HTR-8/SVneo (cell line): ENCODE measurements around the gene CAMTA1.
"Not testable (repeated sequence)": the region's sequence is repeated elsewhere in the genome, so short reads cannot be mapped to it uniquely, and the experiment has no call there.

Experiments
- DNase-seq: peaks from one replicate; pipeline ENCODE4 v3.0.0; 2011; ENCODE audit warnings: low spot score, mixed read lengths; ENCODE audit not compliant: insufficient read length
- FAIRE-seq: peaks from 2 replicates; lab custom pipeline; 2011; peaks lifted over from hg19 to GRCh38; lab: Jason Lieb, UNC

The CAMTA1 gene

GRCh38 chr1:7360526-7360925 lies 575.3 kb downstream of the CAMTA1 start:
- FAIRE-seq (no peak), DNase-seq (no peak)

DNA sequence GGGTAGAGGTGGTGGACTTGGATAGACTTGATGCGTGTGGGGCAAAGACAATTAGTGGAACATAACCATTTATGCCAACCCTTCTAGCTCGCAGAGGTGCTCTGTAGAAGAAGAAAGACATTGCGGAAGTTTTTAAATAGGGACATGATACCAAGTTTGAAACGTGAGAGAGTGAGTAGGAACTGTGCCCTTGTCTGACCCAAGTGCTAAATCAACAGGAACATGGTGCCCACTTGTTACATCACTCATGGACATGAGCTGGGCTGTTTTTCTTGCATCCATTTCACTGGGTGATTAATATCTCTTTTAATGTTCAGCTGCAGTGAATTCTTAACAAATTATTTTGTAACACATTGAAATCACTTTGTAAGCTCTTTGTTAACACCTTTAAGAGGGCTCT lies 577.7 kb downstream of the CAMTA1 start:
- FAIRE-seq (no peak), DNase-seq (no peak)

DNA sequence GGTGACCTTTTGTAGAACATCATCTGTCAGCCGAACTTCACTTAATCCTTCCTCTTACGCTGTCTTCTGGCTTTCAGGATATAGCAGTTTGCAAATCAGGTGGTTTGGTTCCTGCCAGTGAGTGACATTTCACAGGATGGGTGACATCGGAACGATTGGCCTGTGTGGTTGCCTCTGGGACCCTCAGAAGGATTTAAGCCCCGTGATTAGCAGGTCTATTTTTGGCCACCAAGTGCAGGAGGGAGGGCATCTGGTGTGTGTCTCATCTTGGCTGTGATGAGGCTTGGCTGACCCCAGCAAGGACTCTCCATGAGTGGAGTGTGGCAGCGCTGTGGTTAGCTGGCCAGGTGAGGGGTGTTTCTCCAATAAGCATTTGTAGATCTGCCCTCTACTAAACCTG lies 578.2 kb downstream of the CAMTA1 start:
- FAIRE-seq, result no peak
- no peak for DNase-seq

DNA sequence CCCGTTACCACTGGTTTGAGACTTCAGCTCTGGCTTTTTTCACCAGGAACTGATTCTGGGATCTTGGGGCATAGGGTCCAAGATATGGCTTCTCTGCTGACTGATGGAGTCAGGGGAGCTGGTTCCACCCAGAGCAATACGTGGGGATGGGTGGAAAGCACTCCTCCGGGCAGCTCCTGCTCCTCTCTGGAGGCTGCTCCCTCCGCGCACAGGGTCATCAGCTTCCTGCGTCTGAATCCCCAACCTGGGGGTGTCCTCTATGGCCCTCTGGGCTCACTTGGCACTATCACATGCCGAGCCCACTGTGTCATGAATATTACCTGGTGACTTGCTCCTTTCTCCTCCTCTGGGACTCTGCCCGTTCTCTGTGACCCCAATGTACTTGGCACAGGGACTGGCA lies 580.5 kb downstream of the CAMTA1 start:
- DNase-seq (no peak), FAIRE-seq (no peak)

DNA sequence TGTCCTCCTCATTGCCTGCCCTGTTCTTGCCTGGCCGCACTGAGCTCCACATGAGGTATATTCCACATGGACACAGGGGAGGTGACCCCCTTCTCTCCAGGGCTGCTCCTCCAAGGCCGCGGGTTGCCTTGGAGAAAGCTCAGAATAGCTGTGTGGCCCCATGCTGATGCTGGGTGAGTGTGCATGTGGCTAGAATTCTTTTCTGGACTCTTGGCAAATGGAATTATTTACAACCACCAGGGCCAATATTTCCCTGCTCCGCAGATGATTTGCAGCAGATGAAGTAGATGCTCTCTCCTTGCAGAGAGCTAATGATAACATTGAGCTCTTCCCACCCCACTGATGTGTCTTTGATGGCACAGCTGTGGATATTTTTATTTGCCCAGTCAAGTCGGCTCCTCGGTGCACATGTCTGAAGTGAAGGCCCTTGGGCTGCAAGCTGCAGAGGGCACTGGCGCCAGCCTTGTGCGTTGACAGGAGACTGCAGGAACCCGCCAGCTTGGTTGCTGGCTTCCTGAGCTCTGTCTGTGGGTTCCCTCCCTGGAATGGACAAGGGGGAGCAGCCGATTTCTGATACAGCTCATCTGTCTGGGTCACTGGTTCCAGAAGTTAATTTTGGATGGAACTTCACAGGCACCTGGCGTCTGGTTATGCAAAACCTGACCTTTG lies 581.2 kb downstream of the CAMTA1 start:
- FAIRE-seq, result no peak
- no peak for DNase-seq

- no peak for DNase-seq
- no peak for FAIRE-seq
Measured at GRCh38 chr1:7366955-7367665, 581.9 kb downstream of the CAMTA1 start.

DNA sequence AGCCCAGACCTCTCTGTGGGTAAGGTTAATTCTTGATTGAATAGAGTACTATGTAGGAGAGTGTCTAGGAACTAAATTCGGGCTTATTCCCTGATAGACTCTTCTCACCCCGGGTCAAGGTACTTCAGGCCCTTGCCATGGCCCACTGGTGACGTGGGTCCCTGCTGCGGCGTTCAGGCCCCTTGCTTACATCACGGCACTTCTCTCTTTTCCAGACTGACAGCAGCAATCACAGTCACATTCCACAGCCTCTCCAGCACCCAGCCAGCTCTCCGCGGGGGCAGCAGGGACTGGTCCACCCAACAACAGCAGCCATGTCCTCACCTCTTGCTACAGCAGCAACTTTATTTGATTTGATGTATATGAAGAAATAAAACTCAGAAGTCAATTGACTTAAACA lies 584.6 kb downstream of the CAMTA1 start:
- FAIRE-seq, result no peak

GRCh38 chr1:7371926-7372325 lies 586.7 kb downstream of the CAMTA1 start:
- FAIRE-seq (no peak), DNase-seq (no peak)

More for the DNA sequence above, 584.6 kb downstream of the CAMTA1 start:
- DNase-seq, result no peak

DNA sequence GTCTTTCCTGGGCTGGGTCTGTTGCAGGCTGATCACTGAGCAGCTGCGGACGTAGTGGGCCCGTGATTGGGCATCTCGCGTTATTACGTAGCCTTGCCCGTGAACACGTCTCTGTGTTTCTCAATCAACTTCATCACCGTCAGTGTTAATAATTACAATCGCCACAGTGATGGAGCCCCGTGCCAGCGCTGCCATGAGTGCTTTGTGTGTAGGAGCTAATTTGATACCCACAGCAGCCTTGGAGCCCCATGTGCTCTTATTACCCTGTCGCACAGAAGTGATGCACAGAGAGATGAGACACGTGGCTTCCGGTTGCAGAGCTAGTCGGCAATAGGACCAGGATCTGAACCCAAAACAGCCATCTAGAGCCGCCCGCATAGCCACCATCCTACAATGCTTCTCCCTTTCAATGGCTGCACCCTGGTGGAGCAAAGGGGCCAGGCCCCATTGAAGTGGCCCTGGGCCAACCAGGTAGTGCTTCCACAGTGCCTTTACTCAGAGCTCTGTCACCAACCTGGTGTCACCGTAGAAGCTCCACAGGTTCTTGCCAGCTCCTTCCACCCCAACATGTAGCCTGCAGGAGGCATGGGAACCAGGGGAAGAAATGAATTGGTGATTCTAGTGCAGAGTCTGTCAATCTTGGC lies 587.3 kb downstream of the CAMTA1 start:
- FAIRE-seq (no peak), DNase-seq (no peak)

- no peak for DNase-seq
- FAIRE-seq, result no peak
Measured at GRCh38 chr1:7373251-7373650, 588.0 kb downstream of the CAMTA1 start.

GRCh38 chr1:7373876-7374562 lies 588.8 kb downstream of the CAMTA1 start:
- FAIRE-seq (no peak), DNase-seq (no peak)

DNA sequence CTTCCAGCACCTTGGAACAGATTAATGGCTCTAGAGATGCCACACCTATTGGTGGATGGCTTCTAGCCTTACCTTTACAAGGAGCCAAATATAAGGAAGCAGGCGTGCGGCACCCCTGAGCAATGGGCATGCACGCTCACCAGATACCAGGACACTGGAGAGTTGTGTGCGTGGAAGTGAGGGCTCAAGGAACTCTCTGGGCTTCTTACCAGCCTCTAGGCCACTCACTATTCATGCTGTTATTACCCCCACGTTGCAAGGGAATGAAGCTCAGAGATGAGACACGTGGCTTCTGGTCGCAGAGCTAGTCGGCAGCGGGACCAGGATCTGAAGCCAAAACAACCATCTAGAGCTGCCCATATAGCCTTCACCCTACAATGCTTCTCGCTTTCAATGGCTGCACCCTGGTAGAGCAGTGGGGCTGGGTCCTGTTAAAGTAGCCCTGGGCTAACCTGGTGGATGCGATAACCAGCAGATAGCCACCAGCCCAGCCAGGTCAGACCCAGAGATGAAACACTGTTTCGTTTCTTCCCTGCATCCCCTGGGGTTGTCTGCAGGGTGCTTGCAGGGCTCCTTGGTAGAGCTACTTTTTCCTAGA lies 589.4 kb downstream of the CAMTA1 start:
- DNase-seq (no peak), FAIRE-seq (no peak)

- DNase-seq, result no peak
- FAIRE-seq, result no peak
Measured at GRCh38 chr1:7375329-7375728, 590.1 kb downstream of the CAMTA1 start.

- FAIRE-seq (no peak), DNase-seq (no peak)
Measured at GRCh38 chr1:7375781-7376660, 590.8 kb downstream of the CAMTA1 start.

- DNase-seq (no peak), FAIRE-seq (no peak)
Measured at GRCh38 chr1:7376676-7377075, 591.4 kb downstream of the CAMTA1 start.

GRCh38 chr1:7378346-7379130 lies 593.3 kb downstream of the CAMTA1 start:
- no peak for DNase-seq

GRCh38 chr1:7379441-7379971 lies 594.3 kb downstream of the CAMTA1 start:
- FAIRE-seq, result no peak
- DNase-seq, result peak; percentile 71

More at GRCh38 chr1:7378346-7379130, 593.3 kb downstream of the CAMTA1 start:
- FAIRE-seq, result no peak

DNA sequence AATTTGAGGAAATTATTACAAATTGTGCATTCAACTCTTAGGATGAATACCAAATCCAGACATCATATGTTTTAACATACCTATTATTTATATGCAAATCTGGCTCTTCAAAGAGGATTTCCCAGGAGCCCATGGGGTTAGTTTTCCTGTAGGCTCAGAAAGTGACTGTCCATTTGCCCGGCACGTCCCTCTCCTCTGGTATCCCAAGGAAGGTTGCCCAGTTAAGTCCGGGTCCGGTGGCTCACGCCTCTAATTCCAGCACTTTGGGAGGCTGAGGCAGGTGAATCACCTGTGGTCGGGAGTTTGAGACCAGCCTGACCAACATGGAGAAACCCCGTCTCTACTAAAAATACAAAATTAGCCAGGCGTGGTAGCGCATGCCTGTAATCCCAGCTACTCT lies 594.8 kb downstream of the CAMTA1 start:
- FAIRE-seq, result not testable (repeated sequence)

More for the DNA sequence above, 594.8 kb downstream of the CAMTA1 start:
- DNase-seq, result not testable (repeated sequence)
